Measurements from ENCODE around the gene FARS2.
A peak's percentile ranks its signal among the peaks of the same experiment; 100 is the strongest.

Gene FARS2

DNA sequence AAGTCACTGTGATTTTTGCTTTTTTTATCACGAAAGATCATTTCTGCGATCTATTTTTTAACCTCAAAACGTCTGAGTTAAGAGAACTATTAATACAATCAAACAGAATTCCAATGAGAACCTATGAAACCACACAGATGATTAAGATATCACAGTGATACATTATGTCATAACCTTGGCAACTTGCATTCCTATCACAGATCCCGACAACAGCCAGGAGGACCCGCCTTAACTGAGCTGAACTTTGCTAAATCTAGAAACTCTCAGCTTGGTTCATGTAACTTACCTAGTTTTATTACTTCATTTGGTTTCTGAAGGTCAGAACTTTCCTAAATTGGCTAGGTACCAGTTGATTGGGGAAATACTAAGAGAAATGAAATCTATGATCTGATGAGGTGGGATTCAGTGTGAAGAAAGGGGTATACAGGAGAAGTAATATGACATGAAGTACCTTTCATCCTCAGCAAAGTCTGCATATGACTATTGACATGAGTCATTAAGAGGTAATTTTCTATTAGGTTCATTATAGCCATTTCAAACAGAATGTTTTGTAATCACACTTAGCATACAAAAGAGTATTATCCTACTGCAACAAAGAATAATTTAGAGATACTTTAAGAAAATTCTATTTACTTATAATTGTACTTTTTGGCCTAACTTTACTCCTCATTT is 11.7 kb upstream of the FARS2 start:
- no peak for DNase-seq (ENCODE audit: low read depth)

DNA sequence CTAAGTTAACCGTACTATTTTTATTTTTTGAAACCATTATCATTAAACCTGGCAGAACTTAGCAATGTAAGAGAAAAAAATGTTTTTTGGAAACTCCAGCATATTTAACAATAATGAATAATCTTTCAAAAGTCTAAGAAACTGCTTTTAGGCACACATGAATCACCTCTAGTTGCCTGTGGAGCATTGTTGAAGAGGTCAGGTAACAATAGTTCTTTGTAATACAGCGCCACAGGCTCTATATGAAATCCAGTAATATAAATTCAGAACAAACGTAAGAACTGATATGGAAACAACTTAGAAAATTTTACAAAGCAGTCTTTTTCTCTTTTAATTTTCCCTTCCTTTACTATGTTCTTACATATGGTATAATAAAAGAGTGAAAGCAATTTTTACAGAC is 10.9 kb upstream of the FARS2 start:
- DNase-seq (ENCODE audit: low read depth), result no peak

DNA sequence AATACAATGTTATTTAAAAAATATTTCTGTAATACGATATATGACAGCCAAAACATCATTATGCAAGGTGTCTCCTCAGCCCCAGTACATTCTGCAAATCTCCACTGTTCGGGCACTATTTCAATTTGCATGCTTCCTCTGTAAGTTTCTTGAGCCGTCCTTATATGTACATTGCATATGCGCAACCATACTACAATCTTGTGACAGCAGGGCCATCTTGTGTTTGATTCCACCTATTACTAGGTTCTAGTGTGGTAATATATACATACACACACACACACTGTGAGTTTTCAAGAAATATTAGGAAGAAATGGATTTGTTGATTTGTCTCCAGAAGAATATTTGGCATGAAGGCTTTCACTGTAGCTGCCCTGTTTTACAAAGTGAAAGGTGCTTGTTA is 10.4 kb upstream of the FARS2 start:
- no peak for DNase-seq (ENCODE audit: low read depth)

DNA sequence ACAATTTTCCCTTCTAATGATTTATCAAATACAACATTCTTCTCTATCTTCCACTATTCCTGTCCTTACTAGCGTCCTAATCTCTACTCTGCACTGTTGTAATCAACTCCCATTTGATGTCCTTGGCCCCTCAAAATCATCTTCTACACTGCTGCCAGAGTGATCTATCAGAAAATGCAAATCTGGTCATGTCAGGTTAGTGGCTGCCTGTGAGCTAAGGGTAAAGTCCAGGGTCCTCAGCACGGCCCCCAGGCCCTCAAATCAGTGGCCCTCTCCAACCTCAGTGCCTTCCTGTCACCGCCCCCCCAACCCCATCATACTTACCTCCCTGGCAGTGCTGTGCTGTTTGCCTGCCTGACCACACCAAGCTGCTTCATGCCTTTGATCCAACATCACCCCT is 4.4 kb upstream of the FARS2 start:
- DNase-seq (ENCODE audit: low read depth), result no peak

DNA sequence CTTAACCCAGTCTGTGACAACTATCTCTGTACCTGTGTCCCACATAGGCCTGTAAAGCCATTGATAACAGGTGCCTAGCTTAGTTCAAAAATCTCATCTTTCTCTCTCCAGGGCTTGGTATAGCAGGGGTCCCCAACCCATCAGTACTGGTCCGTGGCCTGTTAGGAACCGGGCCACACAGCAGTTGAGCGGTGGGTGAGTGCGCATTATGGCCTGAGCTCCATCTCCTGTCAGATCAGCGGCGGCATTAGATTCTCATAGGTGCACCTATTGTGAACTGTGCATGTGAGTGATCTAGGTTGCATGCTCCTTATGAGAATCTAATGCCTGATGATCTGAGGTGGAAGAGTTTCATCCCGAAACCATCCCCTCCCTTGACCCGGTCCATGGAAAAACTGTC is 3.9 kb upstream of the FARS2 start:
- DNase-seq (ENCODE audit: low read depth), result no peak

DNA sequence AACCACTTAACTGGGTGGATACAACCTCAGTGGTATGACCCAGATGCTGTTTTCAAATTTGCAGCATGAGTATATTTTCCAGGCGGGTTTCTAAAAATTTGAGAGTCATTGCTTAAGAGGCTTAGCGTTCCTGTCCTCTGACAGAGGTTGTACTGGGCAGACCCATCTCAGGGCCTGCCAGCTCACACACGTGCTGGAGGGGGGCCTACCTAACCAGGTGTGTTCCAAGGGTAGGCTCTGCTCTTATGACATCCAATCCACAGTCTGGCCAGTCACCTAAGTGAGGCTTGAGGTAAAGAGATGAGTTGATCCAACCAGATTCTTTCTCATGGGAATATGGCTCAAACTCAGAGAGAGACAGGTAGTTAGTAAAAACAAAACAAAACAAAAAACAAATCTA is 1.9 kb upstream of the FARS2 start:
- no peak for DNase-seq (ENCODE audit: low read depth)

DNA sequence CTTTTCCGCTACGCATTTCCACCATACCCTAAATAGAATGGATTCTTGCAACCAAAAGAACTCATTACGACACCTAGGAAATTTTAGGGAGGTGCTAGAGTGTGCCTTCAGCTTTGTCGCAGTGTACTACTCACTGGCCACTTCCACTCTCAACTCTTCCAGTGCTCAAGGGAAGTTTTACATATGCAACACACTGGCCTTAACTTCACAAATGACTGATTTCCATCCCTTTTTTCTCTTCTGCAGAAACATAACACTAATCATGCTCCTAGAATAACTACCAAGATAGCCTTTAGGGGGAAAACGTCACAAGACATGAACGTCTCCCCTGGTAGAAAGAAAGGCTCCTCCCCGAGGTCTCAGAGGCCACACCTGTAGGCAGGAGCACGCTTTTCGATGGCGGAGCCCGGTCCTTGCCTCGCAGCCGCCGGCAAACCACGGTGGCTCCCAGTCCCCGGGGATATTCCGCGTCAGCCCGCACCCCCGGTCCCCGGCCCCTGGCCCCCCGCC is 1.1 kb upstream of the FARS2 start:
- peak; percentile 48 for DNase-seq (ENCODE audit: low read depth)

DNA sequence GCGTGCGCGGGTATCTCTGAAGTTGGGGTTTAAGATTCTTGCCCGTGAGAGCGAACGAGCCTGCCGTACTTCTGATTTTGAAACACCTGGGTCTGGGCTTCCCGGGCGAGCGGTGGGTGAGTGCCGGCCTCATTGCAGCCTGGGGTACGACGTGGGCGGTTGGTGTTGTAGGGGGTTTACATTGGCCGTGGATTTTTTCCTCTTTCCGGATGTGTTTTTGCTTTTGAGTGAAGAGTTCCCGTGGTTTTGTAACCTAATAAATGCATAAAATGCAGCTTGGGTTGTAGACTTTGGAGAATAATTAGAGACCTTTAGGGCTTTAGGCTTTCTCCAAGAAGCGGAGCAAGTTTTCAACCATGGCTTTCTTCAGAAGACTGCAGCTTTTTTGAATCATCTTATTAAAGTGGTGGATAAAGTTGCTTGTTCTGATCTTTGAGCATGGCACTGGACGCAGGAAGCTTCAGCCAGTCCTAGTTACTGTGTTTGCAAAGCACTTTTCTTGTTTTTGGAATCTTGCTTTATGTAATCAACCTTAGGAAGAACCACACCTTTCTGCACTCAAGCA is 314 bp downstream of the FARS2 start:
- DNase-seq (ENCODE audit: low read depth), result no peak

DNA sequence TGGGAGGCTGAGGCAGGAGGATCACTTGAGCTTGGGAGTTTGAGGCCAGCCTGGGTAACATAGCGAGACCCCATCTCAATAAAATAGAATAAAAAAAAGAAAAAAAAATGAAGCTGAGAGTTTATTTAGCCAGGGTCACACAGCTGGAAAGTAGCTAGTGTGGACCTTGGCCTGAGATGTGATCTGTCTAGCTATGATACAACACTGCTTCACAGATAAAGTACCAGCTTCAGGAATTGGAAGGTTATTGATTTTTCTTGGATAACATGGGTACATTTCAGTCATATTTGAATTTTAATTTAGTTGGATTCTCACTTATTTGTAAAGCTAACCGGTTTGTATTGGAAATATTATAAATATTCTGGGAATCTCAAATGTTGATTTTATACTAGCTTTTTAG is 5.1 kb downstream of the FARS2 start:
- no peak for DNase-seq (ENCODE audit: low read depth)

DNA sequence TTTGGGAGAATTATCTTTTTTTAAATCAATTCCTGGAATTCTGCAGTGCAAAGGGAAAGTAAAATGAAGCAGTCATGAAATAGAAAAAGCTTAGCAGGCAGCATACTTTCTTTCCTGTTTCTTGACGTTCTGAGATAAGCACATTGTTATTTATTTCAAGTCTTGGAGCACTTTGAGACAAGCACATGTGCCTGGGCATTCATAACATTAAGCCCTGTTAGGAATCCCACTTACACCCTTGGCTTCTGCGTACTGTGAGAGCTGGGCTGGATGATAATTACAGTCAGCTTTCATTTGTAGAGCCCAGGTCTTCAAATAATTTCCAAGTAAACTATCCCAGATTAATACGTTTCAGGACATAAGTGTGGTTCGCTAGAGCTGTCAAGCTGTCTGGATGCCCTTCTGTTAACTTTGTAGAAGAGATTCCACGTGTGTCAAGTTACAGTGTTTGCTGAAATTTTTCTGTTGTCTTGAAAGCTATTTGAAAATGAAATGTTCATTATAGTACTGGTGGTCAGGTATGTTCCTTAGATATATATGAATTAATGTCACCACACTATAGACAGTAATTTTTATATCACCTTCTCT is 8.9 kb downstream of the FARS2 start:
- DNase-seq (ENCODE audit: low read depth), result no peak

DNA sequence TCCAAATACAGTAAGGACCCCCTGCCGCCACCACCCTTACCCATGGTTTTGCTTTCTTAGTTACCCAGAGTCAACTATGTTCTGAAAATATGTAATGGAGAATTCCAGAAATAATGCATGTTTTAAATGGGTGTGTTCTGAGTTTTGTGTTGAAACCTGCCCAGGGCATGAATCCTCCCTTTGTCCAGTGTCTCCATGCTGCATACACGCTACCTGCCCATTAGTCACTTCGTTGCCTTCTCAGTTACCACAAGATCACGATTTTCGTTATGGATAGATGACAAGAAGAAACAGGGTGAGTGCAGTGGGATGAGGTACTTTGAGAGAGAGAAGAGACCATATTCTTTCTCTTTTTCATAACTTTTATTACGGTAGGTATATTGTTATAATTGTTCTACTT is 10.6 kb downstream of the FARS2 start:
- DNase-seq (ENCODE audit: low read depth), result no peak

DNA sequence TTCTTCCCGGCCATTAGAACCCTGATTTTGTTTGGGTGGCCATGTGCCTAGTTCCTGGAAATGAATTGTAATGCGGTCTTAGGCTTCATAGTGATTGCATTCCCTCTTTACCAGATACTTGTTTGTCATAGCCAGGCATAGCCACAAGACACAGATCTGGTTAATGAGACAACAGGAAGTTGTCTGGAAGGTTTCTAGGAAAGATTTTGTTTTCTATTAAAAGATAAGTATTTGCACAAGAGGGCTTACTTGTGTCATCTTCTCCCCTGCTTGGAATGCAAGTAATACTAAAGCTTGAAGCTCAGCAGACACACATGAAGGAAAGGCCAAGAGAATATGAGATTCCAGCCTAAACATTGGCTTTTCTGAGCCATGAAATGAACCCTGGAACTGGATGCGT is 12.9 kb downstream of the FARS2 start:
- no peak for DNase-seq (ENCODE audit: low read depth)

DNA sequence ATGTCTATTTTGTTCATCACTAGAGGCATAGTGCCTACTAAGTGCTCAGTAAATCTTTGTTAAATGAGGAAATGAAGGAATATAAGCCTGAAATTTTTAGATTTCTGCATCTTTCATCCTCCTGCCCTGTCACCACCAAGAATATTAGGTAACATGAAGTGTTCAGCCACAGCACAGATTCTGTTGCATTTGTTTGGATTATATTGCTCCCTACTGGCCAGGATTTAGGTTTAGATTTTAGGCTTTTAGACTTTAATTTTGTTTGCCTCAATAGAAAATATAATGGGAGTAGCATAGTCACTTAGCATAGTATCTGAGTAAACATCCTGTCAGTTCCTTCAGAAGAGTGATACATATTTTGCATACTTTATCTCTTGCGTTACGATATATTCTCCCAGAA is 14.2 kb downstream of the FARS2 start:
- DNase-seq (ENCODE audit: low read depth), result no peak

DNA sequence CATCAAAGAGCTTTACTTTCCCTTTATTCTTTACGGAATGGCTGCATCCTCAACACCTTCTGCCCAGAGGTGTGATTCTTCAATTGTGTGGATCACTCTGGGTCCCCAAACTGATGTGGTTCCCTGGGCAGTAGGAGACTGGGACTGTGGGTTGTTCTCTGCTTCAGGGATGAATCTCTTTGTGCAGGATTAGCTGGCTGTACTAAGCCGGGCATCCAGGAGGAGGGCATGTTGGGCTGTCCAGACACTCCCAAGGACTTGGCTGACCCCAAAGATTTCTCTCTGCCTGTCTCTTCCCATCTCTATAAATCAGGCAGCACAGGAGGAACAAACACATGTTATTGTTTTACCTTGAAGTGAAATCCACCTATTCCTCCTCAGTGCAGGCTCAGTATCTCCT is 15.3 kb downstream of the FARS2 start:
- no peak for DNase-seq (ENCODE audit: low read depth)

DNA sequence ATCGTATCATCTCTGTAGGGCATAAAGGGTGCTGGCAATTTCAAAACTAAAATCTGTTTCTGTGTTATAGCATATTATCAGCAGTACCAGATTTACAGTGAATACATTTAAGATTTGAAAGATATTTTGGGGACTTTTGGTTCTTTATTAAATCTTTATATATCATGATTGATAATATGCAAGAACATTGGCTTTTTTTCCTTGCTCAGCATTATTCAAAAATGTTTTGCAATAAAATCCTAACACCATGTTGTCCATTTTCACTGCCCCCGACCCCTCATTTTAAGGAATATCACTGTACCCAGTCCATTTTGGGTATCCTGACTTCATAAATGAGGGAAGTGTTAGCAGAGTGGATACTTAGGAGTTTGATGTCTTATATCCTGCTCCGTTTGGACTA is 16.3 kb downstream of the FARS2 start:
- DNase-seq (ENCODE audit: low read depth), result no peak

DNA sequence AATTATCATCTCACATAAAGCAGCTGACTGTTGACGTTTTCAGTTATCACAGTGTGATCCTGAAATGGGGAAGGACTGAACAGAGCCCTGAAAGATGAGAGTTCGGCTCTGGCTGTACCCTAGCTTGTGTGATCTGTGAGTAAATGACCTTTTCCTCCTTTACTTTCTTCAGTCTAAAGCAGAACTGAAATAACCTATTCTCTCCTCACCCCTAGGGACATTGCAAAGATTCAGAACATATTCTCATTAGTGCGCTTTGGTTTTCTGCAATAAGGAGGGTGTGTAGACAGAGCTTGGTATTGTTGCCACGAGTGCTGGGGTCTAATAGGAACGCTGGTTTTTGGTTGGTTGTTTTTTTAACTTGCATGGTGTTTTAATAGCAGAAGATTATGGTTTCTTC is 16.7 kb downstream of the FARS2 start:
- no peak for DNase-seq (ENCODE audit: low read depth)

DNA sequence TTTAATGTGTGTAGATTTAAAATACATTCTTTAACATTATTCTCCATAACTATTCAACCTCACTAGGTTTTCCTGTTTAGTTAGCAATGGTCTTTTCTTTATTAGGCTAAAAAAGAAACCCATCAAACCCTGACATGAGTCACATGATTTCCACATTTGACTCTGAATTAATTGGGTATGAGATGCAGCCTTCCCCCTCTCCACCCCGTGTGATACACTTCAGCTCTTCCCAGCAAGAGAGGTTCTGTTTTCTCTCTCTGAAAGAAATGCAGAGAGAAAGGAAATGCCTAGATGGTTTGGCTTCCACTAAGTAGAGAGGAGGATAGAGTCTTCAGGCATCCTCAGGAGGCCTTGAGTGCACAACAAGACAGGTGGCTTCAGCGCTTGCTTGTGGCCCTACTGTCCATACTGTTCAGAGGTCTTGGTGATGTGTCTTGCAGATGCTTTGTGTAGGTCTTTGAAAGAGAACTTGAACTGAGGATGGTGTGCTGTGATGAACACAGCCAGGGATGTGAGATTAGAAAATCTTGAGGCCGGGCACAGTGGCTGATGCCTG is 17.3 kb downstream of the FARS2 start:
- DNase-seq (ENCODE audit: low read depth), result no peak

DNA sequence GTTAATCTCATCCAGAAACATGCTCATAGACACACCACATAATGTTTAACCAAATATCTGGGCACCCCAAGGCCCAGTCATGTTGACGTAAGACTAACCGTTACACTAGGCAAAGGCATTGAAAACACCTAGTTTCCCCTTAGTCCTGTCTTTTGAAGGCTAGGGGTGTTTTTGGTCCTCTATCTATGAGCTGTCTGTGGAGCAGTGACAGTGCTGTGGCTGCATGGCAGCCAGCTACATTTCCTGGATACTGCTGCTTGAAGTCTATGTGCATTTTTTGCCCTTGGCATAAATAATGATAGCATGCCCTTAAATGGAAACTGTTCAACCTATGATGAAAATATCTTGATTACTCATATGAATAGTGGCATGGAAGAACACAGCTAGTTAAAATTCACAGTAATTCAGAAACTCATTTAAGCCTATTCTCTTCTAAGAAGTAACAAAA is 18.6 kb downstream of the FARS2 start:
- no peak for DNase-seq (ENCODE audit: low read depth)

DNA sequence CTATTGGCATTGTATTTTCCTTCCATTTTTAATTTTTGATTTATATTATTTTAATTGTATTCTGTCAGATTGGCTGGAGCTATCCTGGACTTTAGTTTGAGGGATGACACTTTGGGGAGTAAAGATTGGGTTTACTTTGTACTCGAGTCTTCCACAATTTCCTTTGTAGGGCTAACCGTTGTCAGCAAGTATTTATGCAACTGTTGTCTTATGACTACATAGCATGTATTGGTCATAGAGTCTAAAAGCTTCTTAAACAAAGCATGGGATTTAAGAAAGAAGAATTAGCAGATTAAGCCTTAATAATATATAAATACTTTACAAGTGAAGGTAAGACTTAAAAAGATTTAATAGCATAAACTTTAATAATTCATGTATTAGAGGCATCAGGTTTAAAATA is 19.6 kb downstream of the FARS2 start:
- no peak for DNase-seq (ENCODE audit: low read depth)

DNA sequence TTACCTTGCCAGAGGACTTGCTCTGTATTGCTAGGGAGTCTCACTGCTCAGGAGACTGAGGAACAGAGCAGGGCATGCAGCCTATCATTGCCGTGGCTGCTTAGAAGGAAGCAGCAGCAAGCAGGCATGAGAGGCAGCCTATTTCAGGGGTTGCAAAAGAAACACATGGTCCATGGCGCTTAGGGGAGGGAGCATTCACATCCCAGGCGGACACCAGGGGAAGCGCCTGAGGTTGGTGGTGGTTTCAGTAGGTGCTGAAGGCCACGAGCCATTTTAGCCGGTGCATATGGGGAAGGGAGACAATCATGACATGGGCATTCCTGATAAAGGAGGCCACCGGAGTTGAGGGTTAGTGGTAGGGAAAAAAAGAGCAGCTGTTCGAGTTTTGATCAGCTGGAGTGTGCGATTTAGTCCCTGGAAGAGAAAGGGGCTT is 20.9 kb downstream of the FARS2 start:
- no peak for DNase-seq (ENCODE audit: low read depth)

DNA sequence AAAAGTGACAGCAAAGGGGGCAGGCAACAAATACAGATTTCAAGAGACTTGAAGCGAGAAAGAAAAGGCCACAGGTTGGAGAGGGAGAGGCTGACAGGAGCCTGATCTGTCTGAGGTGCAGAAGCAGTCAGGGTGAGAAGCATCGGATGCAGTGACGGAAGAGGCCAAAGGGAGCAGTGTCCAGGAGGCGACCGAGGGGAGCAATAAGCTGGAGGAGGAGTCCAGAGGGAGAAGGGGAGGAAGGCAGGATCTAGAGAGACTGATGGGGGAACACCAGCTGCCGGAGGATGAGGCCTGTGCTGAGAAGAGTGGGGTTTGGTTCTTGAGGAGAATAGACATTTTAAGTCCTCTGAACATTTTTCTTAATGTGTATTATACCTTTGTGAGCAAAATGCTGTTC is 23.8 kb downstream of the FARS2 start:
- no peak for DNase-seq (ENCODE audit: low read depth)

DNA sequence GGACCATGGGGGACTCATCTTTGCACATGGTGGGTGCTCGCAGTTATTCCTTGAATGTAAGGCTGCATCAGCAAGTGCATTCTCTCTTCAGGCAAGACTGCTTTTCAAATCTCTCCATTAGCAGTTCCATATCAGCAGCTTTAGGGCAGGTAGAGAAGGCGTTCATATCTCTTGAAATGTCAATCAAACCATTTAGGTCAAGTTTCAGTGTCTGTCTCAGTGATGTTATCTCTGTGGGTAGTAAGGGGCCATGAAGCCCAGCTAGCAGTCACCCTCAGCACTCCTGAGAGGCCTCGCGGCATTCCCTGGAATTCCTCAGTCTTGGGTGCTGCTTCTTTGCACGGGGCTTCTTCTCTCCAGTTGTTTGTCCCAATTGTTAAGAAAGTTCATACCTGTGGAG is 24.2 kb downstream of the FARS2 start:
- DNase-seq (ENCODE audit: low read depth), result no peak

DNA sequence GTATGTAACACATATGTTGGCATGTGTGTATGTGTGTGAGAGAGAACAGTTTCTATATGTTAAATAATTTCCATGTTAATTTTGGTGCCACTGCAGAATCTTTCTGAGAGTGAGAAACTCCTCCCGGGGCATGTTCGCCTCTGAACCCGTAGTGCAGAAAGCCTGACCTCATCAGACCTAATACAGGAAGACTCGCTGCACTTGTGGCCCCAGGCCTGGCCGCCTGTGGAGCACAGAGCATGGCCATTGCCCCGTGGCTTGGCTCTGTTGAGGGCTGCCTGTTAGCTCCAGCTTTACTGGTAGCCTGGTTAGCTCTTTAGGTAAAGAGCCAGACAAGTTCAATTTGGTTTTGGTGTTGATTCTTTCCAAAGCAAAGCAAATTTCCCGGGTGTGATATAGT is 25.5 kb downstream of the FARS2 start:
- DNase-seq (ENCODE audit: low read depth), result no peak

Data from stimulated activated CD8-positive, alpha-beta memory T cell treated with anti-CD3 and anti-CD28 coated beads, Interleukin-7, amount 100 ng/mL, for 24 hours (primary cell).